Effector CD4-positive, alpha-beta T cell (primary cell): ENCODE data around the gene NRG3.
"Not testable (repeated sequence)": the region's sequence is repeated elsewhere in the genome, so short reads cannot be mapped to it uniquely, and the experiment has no call there.

Source experiments
- DNase-seq: peaks from one replicate; pipeline ENCODE4 v3.0.0-alpha.2; 2020

NRG3 gene

DNA sequence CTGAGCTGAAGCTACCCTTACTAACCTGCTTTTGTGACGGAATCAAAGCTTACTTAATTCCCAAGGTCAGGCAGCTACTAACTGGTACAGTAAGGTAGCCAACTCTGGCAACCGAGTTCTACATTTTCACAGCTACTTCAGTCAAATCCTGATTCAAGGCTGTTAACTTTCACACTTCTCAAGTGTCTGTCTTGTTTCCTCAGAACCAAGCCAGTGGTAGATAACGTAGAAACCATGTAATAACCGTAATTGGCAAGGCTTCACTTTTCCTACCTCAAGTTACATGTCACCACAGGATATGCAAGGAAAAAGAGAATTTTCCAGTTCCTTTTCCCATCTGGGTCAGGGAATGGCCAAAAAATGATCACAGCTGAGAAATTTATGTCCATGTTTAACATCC, 746.7 kb downstream of the NRG3 start:
- no peak for DNase-seq

GRCh38 chr10:82622479-82622878, 747.5 kb downstream of the NRG3 start:
- no peak for DNase-seq

DNA sequence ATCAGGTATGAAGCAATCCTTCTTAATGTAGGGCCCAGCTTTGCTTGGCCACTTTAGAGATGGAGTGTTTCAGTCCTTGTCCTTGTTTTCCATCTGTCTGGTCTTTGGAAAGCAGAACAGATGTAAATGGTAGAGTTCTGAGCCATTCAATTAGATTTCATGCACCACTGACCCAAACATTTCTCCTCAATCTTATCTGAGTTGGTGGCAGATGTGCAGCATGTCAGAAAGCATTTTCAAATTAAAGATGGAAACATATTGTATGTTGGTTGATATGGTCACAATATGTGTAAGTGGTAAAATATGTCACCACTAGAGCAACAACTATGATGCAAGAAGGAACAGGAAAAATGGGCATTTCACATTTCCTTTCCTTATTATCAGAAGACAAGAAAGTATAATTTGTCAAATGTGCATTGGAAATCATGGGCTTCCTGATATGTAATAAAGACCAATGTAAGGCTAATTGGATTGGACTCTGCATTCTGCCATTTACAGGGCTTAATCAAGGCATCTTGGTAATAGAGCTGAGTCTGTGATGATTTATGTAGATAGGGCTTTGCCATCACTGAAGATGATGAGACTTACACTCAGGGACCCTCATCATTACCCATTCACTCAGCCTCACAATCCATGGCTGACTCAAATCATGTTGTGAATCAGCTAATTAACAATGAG, 750.7 kb downstream of the NRG3 start:
- DNase-seq: no peak

DNA sequence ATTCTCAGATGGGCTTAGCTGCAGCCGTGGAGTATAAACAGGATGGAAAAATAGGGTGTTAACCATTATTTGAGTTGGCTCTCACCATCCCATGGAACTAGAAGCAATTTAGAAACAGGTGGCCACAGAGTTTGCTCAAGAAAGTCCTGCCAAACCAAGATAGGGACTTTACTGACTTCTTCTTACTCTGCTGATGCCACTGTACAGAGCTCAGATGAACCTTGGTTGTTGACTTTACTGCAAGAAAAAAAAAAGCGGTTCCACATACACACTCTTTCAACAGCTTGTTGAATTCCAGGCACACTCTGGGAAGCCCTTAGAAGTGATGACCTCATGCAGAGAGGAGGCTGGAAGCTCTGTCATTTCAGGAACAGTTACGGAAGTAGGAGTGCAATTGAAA, 753.4 kb downstream of the NRG3 start:
- DNase-seq: no peak

GRCh38 chr10:82643076-82643475, 768.1 kb downstream of the NRG3 start:
- DNase-seq: no peak

DNA sequence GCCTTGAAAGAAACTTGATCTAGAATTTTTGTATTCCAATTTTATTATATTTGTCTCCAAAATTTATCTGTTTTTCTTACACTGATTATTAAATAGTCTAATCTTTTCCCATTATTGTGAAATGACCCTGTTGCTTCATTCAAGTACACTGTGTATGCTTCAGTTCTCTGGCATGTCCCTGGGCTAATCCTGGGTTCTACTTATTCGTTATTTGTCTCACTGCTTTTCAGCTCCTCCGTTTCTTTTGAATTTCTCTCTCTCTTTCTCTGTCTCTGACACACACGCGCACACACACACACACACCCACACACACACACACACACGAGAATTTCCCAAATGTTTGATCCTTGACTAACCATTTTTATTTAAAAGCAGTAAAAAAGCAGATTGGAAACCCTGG, 768.6 kb downstream of the NRG3 start:
- DNase-seq: no peak

- DNase-seq: no peak
Measured at GRCh38 chr10:82645221-82645620, 770.2 kb downstream of the NRG3 start.

DNA sequence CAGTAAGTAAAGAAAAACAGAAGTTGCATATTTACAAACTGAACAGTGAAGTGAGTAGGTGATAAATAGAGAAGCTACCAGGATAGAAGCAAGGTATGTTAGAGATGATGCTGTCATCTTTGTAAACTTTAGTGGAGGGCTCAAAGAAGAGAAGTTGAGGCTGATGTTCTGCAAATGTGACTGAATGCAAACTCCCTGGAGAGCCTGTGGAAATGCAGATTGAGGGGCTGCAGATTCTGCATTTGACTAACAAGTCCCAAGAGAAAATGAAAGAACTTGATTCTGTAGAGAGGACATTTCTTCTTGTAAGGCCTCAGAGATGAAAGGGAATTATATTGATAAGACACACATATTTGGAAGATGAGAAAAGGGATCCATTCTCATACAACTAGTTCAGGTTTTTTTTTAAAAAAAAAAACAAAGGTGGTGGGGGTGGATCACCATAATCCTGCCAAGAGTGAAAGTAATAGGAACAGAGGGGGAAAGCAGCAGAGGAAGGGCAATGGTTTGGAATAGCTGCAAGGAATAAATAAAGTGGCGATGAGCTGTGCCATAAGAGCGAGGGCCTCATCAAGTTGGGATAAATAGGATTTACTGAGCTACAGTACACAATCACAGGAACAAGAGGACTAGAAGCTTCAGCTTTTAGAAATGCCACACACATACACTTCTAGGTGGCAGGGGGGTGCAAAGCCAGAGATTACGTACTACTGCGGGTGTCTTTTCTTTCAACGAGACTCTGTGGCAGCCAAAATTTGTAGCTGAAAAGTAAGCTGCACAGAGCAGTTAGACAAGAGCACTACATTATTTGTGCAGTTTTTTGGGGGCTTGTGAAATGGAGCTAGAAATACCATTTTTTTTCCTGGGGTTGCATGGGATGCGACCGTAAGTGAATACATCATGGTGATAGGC, 778.5 kb downstream of the NRG3 start:
- DNase-seq: no peak

DNA sequence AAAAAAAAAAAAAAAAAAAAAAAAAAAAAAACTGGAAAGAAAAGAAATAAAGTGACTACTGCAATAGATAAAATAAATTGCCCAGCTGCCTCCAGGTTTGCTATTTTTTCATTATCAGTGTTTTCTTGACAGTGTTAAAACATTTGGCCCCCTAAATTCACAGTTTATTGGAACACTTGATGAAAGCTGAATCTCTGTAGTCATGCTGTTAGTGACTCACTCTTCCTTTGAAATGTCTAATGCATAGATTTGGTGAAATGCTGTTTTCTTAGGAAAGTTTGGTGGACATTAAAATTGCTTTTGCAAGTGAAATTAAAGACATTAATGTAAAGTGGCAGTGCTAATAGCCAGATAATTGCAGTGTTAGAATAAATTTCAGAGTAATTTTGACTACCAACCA, 785.2 kb downstream of the NRG3 start:
- DNase-seq: no peak

DNA sequence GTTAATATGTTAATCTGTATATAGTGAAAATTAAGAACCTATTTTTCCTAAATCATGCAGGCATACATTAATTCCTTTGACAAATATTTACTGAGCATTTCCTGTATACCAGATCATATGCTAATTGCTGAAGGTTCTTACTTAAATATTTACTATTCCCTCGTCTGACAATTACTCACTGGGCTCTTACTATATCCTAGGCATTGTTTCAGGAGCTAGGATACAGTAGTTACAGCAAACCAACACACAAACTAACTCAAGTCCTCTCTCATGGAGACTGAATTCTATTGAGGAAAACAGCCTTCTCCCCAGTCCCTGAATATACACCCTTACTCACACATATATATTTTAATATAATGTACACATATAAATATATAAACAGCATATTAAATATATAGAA, 786.0 kb downstream of the NRG3 start:
- DNase-seq: no peak

- DNase-seq: no peak
Measured at GRCh38 chr10:82661701-82662100, 786.7 kb downstream of the NRG3 start.

DNA sequence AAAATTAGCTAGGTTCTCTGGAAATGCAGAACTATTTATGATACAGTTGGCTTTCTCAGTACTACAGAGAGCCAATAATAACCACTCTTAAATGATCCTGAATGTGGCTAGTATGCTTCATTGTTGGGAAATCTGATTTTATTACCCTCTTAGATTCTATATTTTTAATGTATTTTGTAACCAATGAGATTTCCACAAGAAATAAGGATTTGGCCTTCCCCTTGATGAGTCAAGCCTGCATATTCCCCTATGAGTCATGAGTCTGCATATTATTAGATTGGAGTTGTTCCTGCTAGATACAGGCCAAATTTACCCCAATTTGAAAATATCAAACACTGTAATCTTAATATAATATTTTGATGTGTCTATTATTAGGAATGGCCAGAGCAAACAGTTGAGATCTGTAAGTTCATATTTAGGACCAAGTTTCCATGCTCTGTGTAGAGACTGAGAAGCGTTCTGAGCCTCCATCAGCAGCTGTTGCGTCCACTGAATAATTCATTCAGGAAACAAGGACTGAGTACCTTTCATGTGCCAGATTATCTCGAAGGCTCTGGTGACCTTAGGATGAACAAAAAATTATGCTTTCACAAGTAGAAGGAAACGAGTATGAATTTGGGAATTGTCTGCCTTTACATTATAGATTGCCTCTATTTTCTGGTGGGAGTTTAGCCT, 793.4 kb downstream of the NRG3 start:
- DNase-seq: no peak

- DNase-seq: no peak
Measured at GRCh38 chr10:82674036-82674435, 799.0 kb downstream of the NRG3 start.

GRCh38 chr10:82677932-82678331, 802.9 kb downstream of the NRG3 start:
- DNase-seq: not testable (repeated sequence)

DNA sequence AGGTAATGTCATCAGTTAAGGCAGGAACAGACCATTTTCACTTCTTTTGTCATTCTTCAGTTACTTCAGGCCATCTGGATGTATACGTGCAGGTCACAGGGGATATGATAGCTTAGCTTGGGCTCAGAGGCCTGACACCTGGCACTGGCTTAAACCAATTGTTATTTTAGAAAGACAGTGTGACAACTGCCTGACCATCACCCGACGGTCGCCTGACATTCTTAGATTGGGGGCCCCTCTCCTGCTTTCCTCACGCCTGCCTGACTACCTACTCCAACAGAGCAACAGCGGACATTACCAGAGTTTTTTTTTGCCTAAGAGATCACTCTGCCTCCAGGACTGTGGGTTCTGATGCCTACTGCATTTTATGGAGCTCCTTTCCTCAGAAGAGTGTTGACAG, 803.5 kb downstream of the NRG3 start:
- DNase-seq: not testable (repeated sequence)

GRCh38 chr10:82680608-82681007, 805.6 kb downstream of the NRG3 start:
- no peak for DNase-seq

DNA sequence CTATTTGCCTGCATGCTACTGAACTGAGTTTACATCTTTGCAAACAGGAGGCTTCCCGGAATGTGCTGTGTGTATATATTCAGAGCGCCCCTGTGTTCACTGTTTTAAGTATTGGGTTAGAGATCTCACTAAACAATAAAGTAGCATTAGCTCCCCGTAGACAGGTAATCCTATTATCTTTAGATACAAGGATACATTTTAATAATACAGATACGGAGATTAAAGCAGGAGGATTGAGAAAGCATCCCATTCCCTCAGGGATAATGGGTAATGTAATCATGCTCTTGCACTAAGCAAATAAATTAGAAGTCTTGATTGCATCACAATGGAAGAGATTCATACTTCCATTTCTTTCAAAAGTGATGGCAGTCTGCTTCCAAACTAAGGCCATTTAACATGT, 809.0 kb downstream of the NRG3 start:
- DNase-seq: no peak

GRCh38 chr10:82685087-82685486, 810.1 kb downstream of the NRG3 start:
- DNase-seq: no peak

DNA sequence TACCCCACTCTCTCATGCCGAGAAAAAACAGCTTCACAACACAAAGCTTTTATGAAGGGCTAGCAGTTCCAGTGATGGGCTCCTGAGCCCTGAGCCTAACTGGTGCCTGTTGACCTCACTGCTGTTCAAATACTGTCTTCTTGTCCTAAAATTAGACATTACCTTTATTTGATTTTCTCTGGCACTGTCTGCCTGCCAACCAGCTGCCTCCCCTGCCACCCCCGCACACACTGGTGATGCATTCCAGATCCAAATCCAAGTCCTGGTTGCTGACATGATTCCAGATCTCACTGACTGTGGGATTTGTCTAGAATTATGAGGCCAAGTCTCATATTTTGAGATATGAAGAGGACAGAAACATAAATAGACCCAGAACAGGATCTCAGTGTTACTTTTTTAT, 816.2 kb downstream of the NRG3 start:
- no peak for DNase-seq

DNA sequence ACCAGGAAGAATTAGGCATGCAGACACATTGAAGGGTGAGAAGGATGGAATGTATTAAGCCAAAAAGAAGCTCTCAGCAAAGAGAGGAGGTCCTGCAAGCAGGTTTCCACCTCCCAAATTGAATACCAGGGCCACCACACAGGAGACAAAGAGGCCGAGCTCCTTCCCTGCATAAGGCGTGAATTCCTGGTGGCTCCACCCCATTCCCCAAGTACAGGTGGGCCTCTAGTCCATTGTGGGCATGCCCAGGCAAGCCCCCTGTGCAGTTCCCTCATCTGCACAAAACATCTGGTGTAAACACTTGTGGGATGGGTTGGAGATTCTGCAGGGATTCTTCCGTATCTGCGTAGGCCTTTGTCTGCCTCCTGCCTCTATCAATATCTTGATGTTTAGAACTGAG, 817.5 kb downstream of the NRG3 start:
- DNase-seq: no peak

DNA sequence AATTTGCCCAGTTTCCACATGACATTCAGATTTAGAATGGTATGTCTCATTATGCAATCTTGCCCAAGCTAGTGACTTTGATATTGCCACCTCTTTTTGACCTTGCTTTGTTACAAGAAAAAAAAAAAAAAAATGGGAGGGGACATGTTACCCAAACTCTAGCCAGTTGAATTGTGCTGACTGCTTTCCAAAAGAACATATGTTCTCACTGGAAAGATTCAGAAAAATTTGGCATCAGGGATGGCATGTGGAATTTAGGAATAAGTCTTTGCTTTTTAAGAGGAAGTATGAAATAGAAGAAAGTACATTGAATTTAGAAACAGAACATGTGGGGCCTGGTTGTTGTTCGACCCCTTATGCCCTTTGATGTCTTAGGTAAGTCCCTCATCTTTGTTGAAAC, 846.8 kb downstream of the NRG3 start:
- DNase-seq: no peak

- no peak for DNase-seq
Measured at GRCh38 chr10:82722273-82722672, 847.3 kb downstream of the NRG3 start.

DNA sequence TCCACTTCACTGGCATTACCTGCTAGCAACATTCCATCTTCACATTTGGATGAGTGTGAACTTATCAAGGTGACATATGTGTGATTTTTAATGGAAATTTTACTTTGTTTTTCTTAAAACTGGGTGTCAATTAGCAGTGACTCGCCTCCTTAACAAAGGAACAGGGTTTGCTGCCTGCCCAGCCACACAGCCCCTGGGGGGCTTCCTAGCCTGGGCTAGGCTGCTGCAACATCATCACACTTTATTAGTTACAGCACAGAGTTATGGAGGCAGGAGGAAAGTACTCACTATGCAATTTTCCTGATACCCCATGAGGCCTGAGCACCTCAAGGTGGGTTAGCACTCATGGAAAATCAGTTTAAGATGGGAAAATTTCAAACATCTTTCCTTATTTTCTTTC, 861.3 kb downstream of the NRG3 start:
- DNase-seq: no peak

GRCh38 chr10:82737549-82737948, 862.6 kb downstream of the NRG3 start:
- DNase-seq: no peak
